Endodermal cell (in vitro differentiated cells): ENCODE results near the gene SMIM35. TPM values are rescaled to one million over a fixed set of nuclear protein-coding genes. Genes with fewer than 3 reads are reported as not detected.
"Not testable (repeated sequence)": the region's sequence is repeated elsewhere in the genome, so short reads cannot be mapped to it uniquely, and the experiment has no call there.

Experiments
- DNase-seq: peaks from one replicate; pipeline ENCODE4 v3.0.0-alpha.2; 2017
- H3K27ac ChIP-seq: 2 replicates; pipeline ENCODE4 v1.5.1; 2013; ENCODE audit warnings: mild to moderate bottlenecking, low read depth, low read length, moderate library complexity
- H3K27me3 ChIP-seq: 2 replicates; pipeline ENCODE4 v1.6.1; 2013; ENCODE audit warnings: mild to moderate bottlenecking, low read length, moderate library complexity; ENCODE audit not compliant: insufficient read depth, control insufficient read depth, poor library complexity, severe bottlenecking
- H3K36me3 ChIP-seq: 2 replicates; pipeline ENCODE4 v1.7.0; 2013; ENCODE audit warnings: mild to moderate bottlenecking, low read length, moderate library complexity; ENCODE audit not compliant: control insufficient read depth, insufficient read depth
- H3K4me1 ChIP-seq: one replicate; pipeline ENCODE4 v1.7.0; 2013; ENCODE audit warnings: low read length; ENCODE audit not compliant: control insufficient read depth, insufficient read depth
- H3K4me3 ChIP-seq: 2 replicates; pipeline ENCODE4 v1.5.1; 2013; ENCODE audit warnings: mild to moderate bottlenecking, low read length, moderate library complexity
- H3K9ac ChIP-seq: 2 replicates; pipeline ENCODE4 v1.6.1; 2013; ENCODE audit warnings: mild to moderate bottlenecking, low read length, moderate library complexity; ENCODE audit not compliant: poor library complexity, severe bottlenecking; ENCODE audit errors: extremely low read depth
- H3K9me3 ChIP-seq: 2 replicates; pipeline ENCODE4 v1.6.1; 2013; ENCODE audit warnings: mild to moderate bottlenecking, low read length, moderate library complexity; ENCODE audit not compliant: control insufficient read depth
- H3K27ac Mint-ChIP-seq: 2 replicates; pipeline ENCODE4 v1.8.0; 2020; ENCODE audit warnings: mixed read lengths
- H3K27me3 Mint-ChIP-seq: 2 replicates; pipeline ENCODE4 v1.8.0; 2021; ENCODE audit warnings: mild to moderate bottlenecking, mixed read lengths; ENCODE audit not compliant: insufficient read depth
- H3K36me3 Mint-ChIP-seq: 2 replicates; pipeline ENCODE4 v1.8.0; 2020; ENCODE audit warnings: low read depth, mixed read lengths
- H3K4me1 Mint-ChIP-seq: 2 replicates; pipeline ENCODE4 v1.8.0; 2020; ENCODE audit warnings: mixed read lengths
- H3K4me3 Mint-ChIP-seq: 2 replicates; pipeline ENCODE4 v1.8.0; 2020; ENCODE audit warnings: mild to moderate bottlenecking, moderate library complexity, mixed read lengths
- H3K9me3 Mint-ChIP-seq: 2 replicates; pipeline ENCODE4 v1.8.0; 2020; ENCODE audit warnings: mild to moderate bottlenecking, mixed read lengths
- CTCF ChIP-seq: fragments of 200-600 bp; sonication (generic); conservative IDR thresholded peaks from 2 replicates; pipeline ENCODE4 v1.5.0; 2021; ENCODE audit warnings: antibody characterized with exemption, mild to moderate bottlenecking
- whole genome bisulfite sequencing, 2 experiments: methylation state at CpG; one replicate each; pipeline versions ENCODE4 v1.1.5 to v1.1.7; 2013; ENCODE audit warnings: missing lambda C conversion rate in 2 of 2, mixed read lengths in 1 of 2; ENCODE audit not compliant: insufficient coverage in 1 of 2, insufficient read length in 1 of 2; 5-methylcytosine and 5-hydroxymethylcytosine counted together
- total RNA-seq, 2 donors: library from RNA; stranded (reverse); fragmentation: NEBNext Ultra II Directional in 1 of 2; extraction: Animal tissue kit (Norgen Biotek cat#: 25700) in 1 of 2; gene quantifications; 2 replicates in 1 of 2; 3 replicates in 1 of 2; pipeline ENCODE4 v1.2.1, GENCODE V29; 2021

Gene SMIM35
- total RNA-seq, 2 donors from 2014 or later = not detected

- peaks cover 18% of the 10 kb centered on the region for H3K27me3 Mint-ChIP-seq
Observed at GRCh38 chr11:118008271-118008911, 78.4 kb downstream of the SMIM35 start.

GRCh38 chr11:118007563-118008270, 79.0 kb downstream of the SMIM35 start:
- not testable (repeated sequence) for H3K9me3 Mint-ChIP-seq, H3K27ac Mint-ChIP-seq, H3K27ac ChIP-seq, H3K36me3 ChIP-seq, H3K4me3 Mint-ChIP-seq, H3K36me3 Mint-ChIP-seq, H3K9ac ChIP-seq, DNase-seq, H3K4me3 ChIP-seq, H3K27me3 ChIP-seq, H3K4me1 Mint-ChIP-seq, H3K9me3 ChIP-seq, H3K4me1 ChIP-seq
- 93 to 95% methylated on average over 8 to 11 of the region's 11 CpGs for WGBS, 2 experiments
- H3K27me3 Mint-ChIP-seq = peaks cover 14% of the 10 kb centered on the region

More at GRCh38 chr11:118008271-118008911, 78.4 kb downstream of the SMIM35 start:
- no peaks in the 10 kb centered on the region for H3K4me1 Mint-ChIP-seq
- H3K27ac Mint-ChIP-seq = no peak overlapping the region
- H3K4me1 ChIP-seq = no peaks in the 10 kb centered on the region
- 88 to 96% methylated on average over 3 to 4 of the region's 4 CpGs for WGBS, 2 experiments
- H3K9ac ChIP-seq = no peak overlapping the region
- H3K4me3 ChIP-seq = no peak overlapping the region
- H3K36me3 Mint-ChIP-seq = no peaks in the 10 kb centered on the region
- H3K9me3 ChIP-seq = no peaks in the 10 kb centered on the region
- H3K4me3 Mint-ChIP-seq = no peak overlapping the region
- H3K36me3 ChIP-seq = no peaks in the 10 kb centered on the region
- H3K9me3 Mint-ChIP-seq = peaks cover 9% of the 10 kb centered on the region
- no peak for DNase-seq
- TF ChIP-seq CTCF = no peak
- H3K27ac ChIP-seq = no peak overlapping the region
- no peaks in the 10 kb centered on the region for H3K27me3 ChIP-seq

GRCh38 chr11:118007040-118007439, 79.7 kb downstream of the SMIM35 start:
- H3K4me3 ChIP-seq = no peak overlapping the region

More at GRCh38 chr11:118007040-118007439, 79.7 kb downstream of the SMIM35 start:
- peaks cover 6% of the 10 kb centered on the region for H3K4me1 Mint-ChIP-seq
- DNase-seq = no peak
- Histone ChIP-seq H3K27ac (no peak overlapping the region), H3K9ac (no peak overlapping the region), H3K36me3 (no peaks in the 10 kb centered on the region), H3K9me3 (no peaks in the 10 kb centered on the region), H3K4me1 (no peaks in the 10 kb centered on the region), H3K27me3 (no peaks in the 10 kb centered on the region)
- H3K36me3 Mint-ChIP-seq = no peaks in the 10 kb centered on the region
- H3K27me3 Mint-ChIP-seq = peaks cover 13% of the 10 kb centered on the region
- H3K4me3 Mint-ChIP-seq = no peak overlapping the region
- WGBS, 2 experiments = 95 to 100% methylated on average over 1 to 5 of the region's 5 CpGs
- no peak for TF ChIP-seq CTCF
- peaks cover 9% of the 10 kb centered on the region for H3K9me3 Mint-ChIP-seq
- H3K27ac Mint-ChIP-seq = no peak overlapping the region
